Osteocyte (in vitro differentiated cells): ENCODE data around the gene GULP1. TPM values are rescaled to one million over a fixed set of nuclear protein-coding genes. Genes with fewer than 3 reads are reported as not detected.
A peak's percentile ranks its signal among the peaks of the same experiment; 100 is the strongest.

ENCODE experiments used
- DNase-seq: peaks from one replicate; pipeline ENCODE4 v3.0.0; 2021; ENCODE audit warnings: mixed read lengths; ENCODE audit not compliant: unreplicated experiment; ENCODE audit errors: extremely low spot score
- H3K27ac Mint-ChIP-seq: one replicate; pipeline ENCODE4 v1.8.0; 2021; ENCODE audit warnings: mild to moderate bottlenecking, mixed read lengths; ENCODE audit not compliant: unreplicated experiment
- H3K27me3 Mint-ChIP-seq: one replicate; pipeline ENCODE4 v1.8.0; 2021; ENCODE audit warnings: mixed read lengths; ENCODE audit not compliant: unreplicated experiment
- H3K36me3 Mint-ChIP-seq: one replicate; pipeline ENCODE4 v1.8.0; 2021; ENCODE audit warnings: mixed read lengths; ENCODE audit not compliant: unreplicated experiment
- H3K4me1 Mint-ChIP-seq: one replicate; pipeline ENCODE4 v1.8.0; 2021; ENCODE audit warnings: mixed read lengths; ENCODE audit not compliant: unreplicated experiment
- H3K4me3 Mint-ChIP-seq: one replicate; pipeline ENCODE4 v1.8.0; 2021; ENCODE audit warnings: mild to moderate bottlenecking, moderate library complexity, mixed read lengths; ENCODE audit not compliant: unreplicated experiment
- H3K9me3 Mint-ChIP-seq: one replicate; pipeline ENCODE4 v1.8.0; 2021; ENCODE audit warnings: mixed read lengths; ENCODE audit not compliant: unreplicated experiment
- total RNA-seq: library from RNA; stranded (reverse); gene quantifications from 2 replicates; pipeline ENCODE4 v1.2.1, GENCODE V29; 2021
- TF ChIP-seq, protein P1 (sequence below): fragments of 200-600 bp; sonication (generic); IDR thresholded peaks from 2 replicates; pipeline ENCODE4 v1.5.0; 2021; ENCODE audit warnings: antibody characterized with exemption, mild to moderate bottlenecking, moderate library complexity

The GULP1 gene
- total RNA-seq, 1 donor from 2014 or later: 36.7 TPM

DNA sequence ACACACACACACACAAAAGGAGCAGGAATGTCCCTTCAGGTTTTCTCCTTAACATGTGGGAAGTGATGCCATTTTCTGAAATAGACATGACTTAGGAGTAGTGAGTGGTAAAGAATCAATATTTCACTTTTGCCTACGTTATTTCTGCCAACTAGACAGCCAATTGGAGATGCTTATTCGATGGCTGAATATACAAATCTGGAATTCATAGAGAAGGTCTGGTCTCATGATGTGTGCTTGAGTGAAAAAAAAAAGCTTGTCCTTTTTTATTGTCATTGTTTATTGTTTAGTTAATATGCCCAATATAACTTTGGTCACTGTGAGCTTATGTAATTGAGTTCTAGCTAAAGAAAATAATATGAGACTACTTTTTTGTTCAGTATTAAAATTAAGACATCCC lies 284.3 kb downstream of the GULP1 start:
- DNase-seq: no peak
- no peak overlapping the region for H3K4me3 Mint-ChIP-seq
- no peaks in the 10 kb centered on the region for H3K27me3 Mint-ChIP-seq
- no peak overlapping the region for H3K27ac Mint-ChIP-seq
- peaks cover 3% of the 10 kb centered on the region for H3K9me3 Mint-ChIP-seq
- peaks cover 38% of the 10 kb centered on the region for H3K4me1 Mint-ChIP-seq
- TF ChIP-seq, protein P1, sequence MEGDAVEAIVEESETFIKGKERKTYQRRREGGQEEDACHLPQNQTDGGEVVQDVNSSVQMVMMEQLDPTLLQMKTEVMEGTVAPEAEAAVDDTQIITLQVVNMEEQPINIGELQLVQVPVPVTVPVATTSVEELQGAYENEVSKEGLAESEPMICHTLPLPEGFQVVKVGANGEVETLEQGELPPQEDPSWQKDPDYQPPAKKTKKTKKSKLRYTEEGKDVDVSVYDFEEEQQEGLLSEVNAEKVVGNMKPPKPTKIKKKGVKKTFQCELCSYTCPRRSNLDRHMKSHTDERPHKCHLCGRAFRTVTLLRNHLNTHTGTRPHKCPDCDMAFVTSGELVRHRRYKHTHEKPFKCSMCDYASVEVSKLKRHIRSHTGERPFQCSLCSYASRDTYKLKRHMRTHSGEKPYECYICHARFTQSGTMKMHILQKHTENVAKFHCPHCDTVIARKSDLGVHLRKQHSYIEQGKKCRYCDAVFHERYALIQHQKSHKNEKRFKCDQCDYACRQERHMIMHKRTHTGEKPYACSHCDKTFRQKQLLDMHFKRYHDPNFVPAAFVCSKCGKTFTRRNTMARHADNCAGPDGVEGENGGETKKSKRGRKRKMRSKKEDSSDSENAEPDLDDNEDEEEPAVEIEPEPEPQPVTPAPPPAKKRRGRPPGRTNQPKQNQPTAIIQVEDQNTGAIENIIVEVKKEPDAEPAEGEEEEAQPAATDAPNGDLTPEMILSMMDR: no peak
- H3K36me3 Mint-ChIP-seq: peaks cover 19% of the 10 kb centered on the region

DNA sequence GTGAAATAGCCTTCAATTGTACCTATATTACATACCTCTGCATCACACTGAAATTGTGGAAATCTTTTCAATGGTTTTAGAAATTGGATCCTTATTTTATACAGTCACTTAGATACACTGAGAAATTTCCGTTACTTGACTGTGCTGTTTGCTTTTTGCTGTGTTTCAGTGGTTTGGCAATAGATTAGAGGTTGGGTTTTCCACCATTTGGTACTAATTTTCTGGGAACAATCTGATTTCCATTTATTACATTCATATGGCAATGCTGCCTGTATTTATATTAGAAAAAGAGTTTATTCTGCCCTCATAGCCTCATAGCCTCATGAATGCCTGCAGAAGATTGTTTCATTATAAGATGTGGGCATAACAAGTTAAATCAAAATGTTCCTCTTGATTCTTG lies 285.0 kb downstream of the GULP1 start:
- Mint-ChIP-seq H3K4me1 (peaks cover 33% of the 10 kb centered on the region), H3K27ac (peak overlapping the region; percentile 61), H3K36me3 (peaks cover 15% of the 10 kb centered on the region), H3K27me3 (no peaks in the 10 kb centered on the region), H3K9me3 (no peaks in the 10 kb centered on the region), H3K4me3 (peak overlapping the region; percentile 30)
- no peak for DNase-seq
- TF ChIP-seq, protein P1: no peak

DNA sequence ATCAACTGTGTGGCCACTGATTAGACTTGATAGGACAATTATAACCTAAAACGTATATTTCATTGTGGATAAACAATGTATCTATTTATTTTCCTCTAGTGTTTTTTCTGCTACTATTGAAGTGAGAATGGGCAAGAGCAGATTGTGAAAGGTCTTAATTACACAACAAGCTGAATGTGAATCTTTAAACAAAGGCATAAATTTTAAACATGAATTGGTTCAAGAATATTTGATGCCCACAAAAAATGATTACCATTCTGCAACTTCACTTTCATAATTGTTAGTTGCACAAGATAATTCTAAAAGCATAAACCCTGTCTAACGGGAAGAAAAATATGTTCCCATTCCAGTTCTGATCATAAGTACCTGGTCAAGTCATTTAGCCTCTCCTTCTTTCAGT lies 285.6 kb downstream of the GULP1 start:
- DNase-seq: no peak
- Mint-ChIP-seq H3K27me3 (no peaks in the 10 kb centered on the region), H3K4me3 (no peak overlapping the region), H3K27ac (peak overlapping the region; percentile 61), H3K36me3 (peaks cover 13% of the 10 kb centered on the region), H3K9me3 (no peaks in the 10 kb centered on the region), H3K4me1 (peaks cover 31% of the 10 kb centered on the region)
- TF ChIP-seq, protein P1: no peak

DNA sequence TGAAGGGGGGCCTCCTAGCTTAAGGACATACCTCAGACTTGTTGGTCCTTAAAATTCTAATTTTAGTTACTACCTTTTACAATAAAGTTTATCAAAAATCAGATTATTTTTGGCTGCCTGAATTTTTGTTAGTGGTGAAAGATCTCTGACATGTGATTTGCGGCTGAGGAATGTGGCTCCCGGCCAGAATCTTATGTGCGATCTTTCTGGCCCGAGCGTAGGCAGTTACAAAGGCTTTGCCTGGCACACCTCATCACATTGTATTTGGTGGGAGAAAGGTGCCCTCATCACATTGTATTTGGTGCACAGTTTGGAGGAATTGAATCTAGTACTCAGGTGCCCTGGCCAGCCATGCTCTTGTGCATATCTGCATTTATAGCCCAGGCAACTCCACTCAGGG lies 289.1 kb downstream of the GULP1 start:
- DNase-seq: no peak
- Mint-ChIP-seq H3K9me3 (no peaks in the 10 kb centered on the region), H3K4me3 (no peak overlapping the region), H3K4me1 (peaks cover 11% of the 10 kb centered on the region), H3K36me3 (peaks cover 7% of the 10 kb centered on the region), H3K27me3 (no peaks in the 10 kb centered on the region), H3K27ac (no peak overlapping the region)
- TF ChIP-seq, protein P1: no peak

DNA sequence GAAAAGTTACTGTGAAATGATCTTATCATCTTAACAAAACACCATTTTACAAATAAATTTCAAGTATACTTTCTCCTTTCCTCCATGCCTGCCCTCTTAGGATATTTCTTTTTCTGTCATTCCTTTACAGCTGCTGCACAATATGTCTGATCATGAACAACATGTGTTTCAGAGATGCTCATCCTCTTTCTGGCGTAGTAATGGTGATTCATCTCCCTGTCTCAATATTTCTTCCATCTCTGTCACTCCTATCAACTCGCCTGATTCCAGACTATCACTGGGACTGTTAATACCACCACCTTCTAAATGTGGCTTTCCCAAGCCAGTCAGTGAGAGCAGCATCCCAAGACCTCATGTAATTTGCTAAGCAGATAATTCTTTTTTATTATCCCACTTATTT lies 290.5 kb downstream of the GULP1 start:
- peaks cover 2% of the 10 kb centered on the region for H3K4me1 Mint-ChIP-seq
- H3K36me3 Mint-ChIP-seq: peaks cover 13% of the 10 kb centered on the region
- no peaks in the 10 kb centered on the region for H3K9me3 Mint-ChIP-seq
- TF ChIP-seq, protein P1: no peak
- no peaks in the 10 kb centered on the region for H3K27me3 Mint-ChIP-seq
- no peak overlapping the region for H3K27ac Mint-ChIP-seq
- H3K4me3 Mint-ChIP-seq: no peak overlapping the region
- DNase-seq: no peak
